NCI-H2196 treated with DMSO at 0.1 percent for 48 hours (cell line): ENCODE measurements around the gene ZBTB38.
A peak's percentile ranks its signal among the peaks of the same experiment; 100 is the strongest.

Experiments used
- DNase-seq: peaks from one replicate; lab custom pipeline; 2025; ENCODE audit not compliant: unreplicated experiment; lab: John Stamatoyannopoulos, UW

The ZBTB38 gene

GRCh38 chr3:141336672-141337522 lies 31.4 kb upstream of the ZBTB38 start:
- peak; percentile 53 for DNase-seq

GRCh38 chr3:141337523-141337854 lies 30.8 kb upstream of the ZBTB38 start:
- no peak for DNase-seq

- DNase-seq = no peak
These were observed 30.3 kb upstream of the ZBTB38 start for GRCh38 chr3:141337991-141338390.

GRCh38 chr3:141338881-141339280 lies 29.4 kb upstream of the ZBTB38 start:
- no peak for DNase-seq

- DNase-seq = no peak
These were observed 26.8 kb upstream of the ZBTB38 start for GRCh38 chr3:141341536-141341935.

- no peak for DNase-seq
These were observed 25.9 kb upstream of the ZBTB38 start for GRCh38 chr3:141342386-141342785.

- no peak for DNase-seq
These were observed 25.2 kb upstream of the ZBTB38 start for GRCh38 chr3:141343077-141343476.

GRCh38 chr3:141343865-141344271 lies 24.4 kb upstream of the ZBTB38 start:
- no peak for DNase-seq

GRCh38 chr3:141345528-141345927 lies 22.8 kb upstream of the ZBTB38 start:
- no peak for DNase-seq

GRCh38 chr3:141346007-141346406 lies 22.3 kb upstream of the ZBTB38 start:
- no peak for DNase-seq

- no peak for DNase-seq
These were observed 21.9 kb upstream of the ZBTB38 start for GRCh38 chr3:141346418-141346817.

GRCh38 chr3:141346839-141347238 lies 21.5 kb upstream of the ZBTB38 start:
- no peak for DNase-seq

GRCh38 chr3:141348837-141349236 lies 19.5 kb upstream of the ZBTB38 start:
- DNase-seq = no peak

GRCh38 chr3:141349711-141350110 lies 18.6 kb upstream of the ZBTB38 start:
- no peak for DNase-seq

GRCh38 chr3:141350666-141351065 lies 17.6 kb upstream of the ZBTB38 start:
- no peak for DNase-seq

- no peak for DNase-seq
These were observed 15.9 kb upstream of the ZBTB38 start for GRCh38 chr3:141352262-141352984.

- no peak for DNase-seq
These were observed 14.4 kb upstream of the ZBTB38 start for GRCh38 chr3:141353652-141354495.

- no peak for DNase-seq
These were observed 13.8 kb upstream of the ZBTB38 start for GRCh38 chr3:141354517-141354916.

- no peak for DNase-seq
These were observed 13.1 kb upstream of the ZBTB38 start for GRCh38 chr3:141355242-141355641.

- no peak for DNase-seq
These were observed 12.3 kb upstream of the ZBTB38 start for GRCh38 chr3:141356046-141356445.

- DNase-seq = peak; percentile 48
These were observed 7.3 kb upstream of the ZBTB38 start for GRCh38 chr3:141360888-141361598.
